ENCODE measurements around the gene FZD8. TPM values are rescaled to one million over a fixed set of nuclear protein-coding genes. Genes with fewer than 3 reads are reported as not detected.

The FZD8 gene
- total RNA-seq, 5 donors from 2014 or later (not counting 1 experiment from before 2014, with no cell fraction given): 0.63 to 1.8 (median 1.2) TPM

Other genes starting within 250 kb of the FZD8 start
- not detected for gene GJD4, start 37.0 kb downstream of the FZD8 start, total RNA-seq

Measured in T-cell (primary cell).